Chondrocyte (in vitro differentiated cells): ENCODE results near the gene SASS6. TPM values are rescaled to one million over a fixed set of nuclear protein-coding genes. Genes with fewer than 3 reads are reported as not detected.
A peak's percentile ranks its signal among the peaks of the same experiment; 100 is the strongest.

Experiments used
- DNase-seq: peaks from one replicate; pipeline ENCODE4 v3.0.0; 2021; ENCODE audit warnings: mixed read lengths, low spot score
- H3K27ac Mint-ChIP-seq: one replicate; pipeline ENCODE4 v1.8.0; 2021; ENCODE audit warnings: mild to moderate bottlenecking, moderate library complexity, mixed read lengths; ENCODE audit not compliant: unreplicated experiment
- H3K27me3 Mint-ChIP-seq: 2 replicates; pipeline ENCODE4 v1.8.0; 2021; ENCODE audit warnings: low read depth, mixed read lengths
- H3K36me3 Mint-ChIP-seq: 2 replicates; pipeline ENCODE4 v1.8.0; 2021; ENCODE audit warnings: low read depth, mixed read lengths
- H3K4me1 Mint-ChIP-seq: 2 replicates; pipeline ENCODE4 v1.8.0; 2021; ENCODE audit warnings: low read depth, mild to moderate bottlenecking, mixed read lengths
- H3K4me3 Mint-ChIP-seq: one replicate; pipeline ENCODE4 v1.8.0; 2021; ENCODE audit warnings: mild to moderate bottlenecking, moderate library complexity, mixed read lengths; ENCODE audit not compliant: unreplicated experiment
- H3K9me3 Mint-ChIP-seq: 2 replicates; pipeline ENCODE4 v1.8.0; 2021; ENCODE audit warnings: low read depth, mixed read lengths
- CTCF ChIP-seq: fragments of 200-600 bp; sonication (generic); IDR thresholded peaks from 2 replicates; pipeline ENCODE4 v1.5.0; 2021; ENCODE audit warnings: antibody characterized with exemption, mild to moderate bottlenecking, moderate library complexity
- long read RNA-seq: library from polyadenylated mRNA; stranded (forward); transcript quantifications from one replicate; pipeline ENCODE4 v2.0.0, GENCODE V29; 2021
- total RNA-seq: library from RNA; stranded (reverse); gene quantifications from 3 replicates; pipeline ENCODE4 v1.2.1, GENCODE V29; 2021

SASS6 gene
- total RNA-seq: 2.3 to 3.6 TPM (median 2.4 TPM) in 3 replicates
- long read RNA-seq, partial matches to known transcripts: 0 of 2 reads
- long read RNA-seq, other reads (novel, unspliced or antisense): 1 of 2 reads

- peaks cover 1% of the 10 kb centered on the region for H3K36me3 Mint-ChIP-seq
- DNase-seq: peak; percentile 99
- peak within 1 kb of the TSS; percentile 99 for H3K4me3 Mint-ChIP-seq
- no peaks in the 10 kb centered on the region for H3K27me3 Mint-ChIP-seq
- peaks cover 31% of the 10 kb centered on the region for H3K4me1 Mint-ChIP-seq
- H3K9me3 Mint-ChIP-seq: no peaks in the 10 kb centered on the region
- H3K27ac Mint-ChIP-seq: peak within 1 kb of the TSS; percentile 95
- TF ChIP-seq CTCF: peak; percentile 13
These were observed at the start of gene SASS6, which contains the start of gene TRMT13 for GRCh38 chr1:100132566-100133477. Gene SASS6, minus strand, starts transcription at chr1:100132930. Its CDS starts 116 bp downstream, at chr1:100132814. Gene TRMT13, plus strand, starts transcription at chr1:100133163. Its CDS starts 6 bp downstream, at chr1:100133169.

- Mint-ChIP-seq H3K36me3 (no peaks in the 10 kb centered on the region), H3K27me3 (no peaks in the 10 kb centered on the region), H3K4me1 (peaks cover 6% of the 10 kb centered on the region), H3K4me3 (no peak within 1 kb of the TSS), H3K27ac (no peak within 1 kb of the TSS), H3K9me3 (peaks cover 8% of the 10 kb centered on the region)
- DNase-seq: no peak
- no peak for TF ChIP-seq CTCF
These were observed 45.4 kb upstream of the SASS6 start, which contains the start of gene LRRC39 for GRCh38 chr1:100178091-100178490. Gene LRRC39, minus strand, starts transcription at chr1:100178256. Its CDS starts 9,740 bp downstream, at chr1:100168516.

GRCh38 chr1:100177295-100178041, 44.7 kb upstream of the SASS6 start:
- no peak for DNase-seq
- Mint-ChIP-seq H3K36me3 (no peaks in the 10 kb centered on the region), H3K9me3 (peaks cover 8% of the 10 kb centered on the region), H3K4me1 (peaks cover 6% of the 10 kb centered on the region), H3K27me3 (no peaks in the 10 kb centered on the region), H3K27ac (no peak overlapping the region), H3K4me3 (no peak overlapping the region)
- no peak for TF ChIP-seq CTCF

- H3K4me3 Mint-ChIP-seq: no peak overlapping the region
- H3K27me3 Mint-ChIP-seq: no peaks in the 10 kb centered on the region
- TF ChIP-seq CTCF: no peak
- peaks cover 1% of the 10 kb centered on the region for H3K36me3 Mint-ChIP-seq
- H3K4me1 Mint-ChIP-seq: peaks cover 8% of the 10 kb centered on the region
- H3K9me3 Mint-ChIP-seq: peaks cover 4% of the 10 kb centered on the region
- H3K27ac Mint-ChIP-seq: no peak overlapping the region
- DNase-seq: no peak
These were observed 35.3 kb upstream of the SASS6 start for GRCh38 chr1:100168051-100168450.

- Mint-ChIP-seq H3K27me3 (no peaks in the 10 kb centered on the region), H3K4me1 (peaks cover 8% of the 10 kb centered on the region), H3K9me3 (no peaks in the 10 kb centered on the region), H3K36me3 (peaks cover 1% of the 10 kb centered on the region), H3K27ac (peak overlapping the region; percentile 49), H3K4me3 (no peak overlapping the region)
- no peak for TF ChIP-seq CTCF
- no peak for DNase-seq
These were observed 32.0 kb upstream of the SASS6 start for GRCh38 chr1:100164702-100165101.
